GOT3 (cell line): Measurements from ENCODE around the gene PIGR.

Source experiments
- DNase-seq: peaks from one replicate; lab custom pipeline; 2025; ENCODE audit warnings: mixed read lengths; lab: John Stamatoyannopoulos, UW

The PIGR gene

DNA sequence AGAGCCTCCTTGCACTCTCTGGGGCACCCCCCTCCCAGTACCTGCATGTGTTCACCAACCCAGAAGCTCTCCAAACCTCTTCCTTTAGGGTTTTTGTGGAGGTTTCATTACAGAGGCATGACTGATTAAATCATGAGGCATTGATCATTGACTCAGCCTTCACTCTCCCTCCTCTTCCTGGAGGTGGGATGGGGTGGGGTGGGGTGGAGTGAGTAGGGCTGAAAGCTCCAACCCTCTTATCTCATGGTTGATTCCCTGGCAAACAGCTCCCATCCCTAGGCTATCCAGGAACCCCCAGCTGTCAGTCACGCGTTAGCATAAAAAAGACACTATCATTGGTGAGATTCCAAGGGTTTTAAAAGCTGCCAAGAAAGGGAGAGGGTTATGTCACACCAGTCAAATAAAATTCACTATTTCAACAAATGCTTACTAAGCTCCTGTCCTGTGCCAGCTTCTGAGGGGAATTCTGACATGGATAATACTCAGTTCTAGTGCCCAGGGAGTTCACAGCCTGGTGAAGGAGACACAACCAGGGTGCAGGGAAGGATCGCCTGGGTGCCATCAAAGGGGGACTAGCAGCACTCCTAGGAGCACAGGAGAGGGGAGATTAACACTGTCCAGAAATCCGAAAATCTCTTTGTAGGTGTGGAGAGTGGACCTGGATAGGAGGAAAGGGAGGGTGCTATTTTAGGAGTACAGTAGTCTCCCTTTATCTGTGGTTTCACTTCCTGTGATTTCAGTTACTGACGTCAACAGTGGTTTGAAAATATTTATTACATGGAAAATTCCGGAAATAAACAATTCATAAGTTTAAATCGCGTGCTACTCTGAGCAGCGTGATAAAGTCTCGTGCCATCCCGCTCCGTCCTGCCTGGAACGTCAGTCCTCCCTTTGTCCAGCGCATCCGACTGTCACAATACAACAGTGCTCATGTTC, 55.9 kb downstream of the PIGR start:
- DNase-seq: no peak

GRCh38 chr1:206887701-206888100, 58.6 kb downstream of the PIGR start:
- no peak for DNase-seq

- DNase-seq: no peak
Observed at GRCh38 chr1:206886831-206887230, 59.4 kb downstream of the PIGR start.

GRCh38 chr1:206885341-206886060, 60.8 kb downstream of the PIGR start:
- DNase-seq: no peak

DNA sequence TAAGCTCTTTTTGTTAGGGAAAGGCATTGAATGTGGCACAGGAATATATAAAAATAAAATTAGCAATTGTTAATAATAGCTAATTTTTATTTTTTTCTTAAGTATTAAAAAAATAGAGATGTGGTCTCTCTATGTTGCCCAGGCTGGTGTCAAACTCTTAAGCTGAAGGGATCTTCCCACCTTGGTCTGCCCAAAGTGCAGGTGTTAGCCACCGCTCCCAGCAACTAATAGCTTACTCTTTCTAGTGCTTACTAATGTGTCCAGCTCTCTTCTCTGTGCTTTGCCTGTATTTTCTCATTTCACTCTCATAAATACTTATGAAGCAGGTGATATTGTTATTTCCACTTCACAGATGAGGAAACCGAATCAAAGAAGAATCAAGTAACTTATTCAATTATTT, 62.4 kb downstream of the PIGR start:
- no peak for DNase-seq

GRCh38 chr1:206883160-206883559, 63.1 kb downstream of the PIGR start:
- DNase-seq: no peak

- DNase-seq: no peak
Observed at GRCh38 chr1:206882555-206882954, 63.7 kb downstream of the PIGR start.

GRCh38 chr1:206880314-206880713, 66.0 kb downstream of the PIGR start:
- DNase-seq: no peak
